H1 (cell line): ENCODE measurements around the gene PPP1R9A. TPM values are rescaled to one million over a fixed set of nuclear protein-coding genes. Genes with fewer than 3 reads are reported as not detected.

Experiments used
- CTCF ChIA-PET: fragments of 300-600 bp; sonication (Branson Sonifier 250); formaldehyde crosslinking; loops from one replicate; lab custom pipeline; 2021; ENCODE audit not compliant: partially characterized antibody; lab: Charles Lee
- POLR2A ChIA-PET: fragments of 300-600 bp; sonication (Branson Sonifier 250); formaldehyde crosslinking; loops from one replicate; lab custom pipeline; 2021; ENCODE audit warnings: inconsistent platforms; ENCODE audit not compliant: partially characterized antibody; lab: Charles Lee
- DNase-seq, 2 experiments: peaks; one replicate each; pipeline versions ENCODE4 v3.0.0 to v3.0.0-alpha.2; 2010 to 2022; ENCODE audit warnings: low spot score in 2 of 2, low read depth in 1 of 2, mixed read lengths in 1 of 2
- FAIRE-seq: peaks from 2 replicates; lab custom pipeline; 2011; peaks lifted over from hg19 to GRCh38; lab: Jason Lieb, UNC
- H2AFZ ChIP-seq: 2 replicates; pipeline ENCODE4 v1.8.1; 2012; ENCODE audit warnings: low read length, inconsistent platforms
- H2AK5ac ChIP-seq: 2 replicates; pipeline ENCODE4 v1.6.1; 2013; ENCODE audit warnings: low read depth, low read length
- H2BK120ac ChIP-seq: replicated peaks from 2 replicates; pipeline ENCODE3; 2013; ENCODE audit warnings: low read depth, low read length, inconsistent platforms
- H2BK12ac ChIP-seq: 2 replicates; pipeline ENCODE4 v1.6.1; 2013; ENCODE audit warnings: low read depth, low read length
- H2BK15ac ChIP-seq: 2 replicates; pipeline ENCODE4 v1.6.1; 2013; ENCODE audit warnings: low read length
- H2BK20ac ChIP-seq: 2 replicates; pipeline ENCODE4 v1.6.1; 2013; ENCODE audit warnings: low read length
- H2BK5ac ChIP-seq: 2 replicates; pipeline ENCODE4 v1.6.1; 2013; ENCODE audit warnings: low read depth, low read length
- H3K14ac ChIP-seq: 2 replicates; pipeline ENCODE4 v1.6.1; 2013; ENCODE audit warnings: inconsistent platforms; ENCODE audit not compliant: insufficient read length
- H3K18ac ChIP-seq: 2 replicates; pipeline ENCODE4 v1.6.1; 2013; ENCODE audit warnings: low read length; ENCODE audit errors: extremely low read depth
- H3K23ac ChIP-seq: 2 replicates; pipeline ENCODE4 v1.6.1; 2013; ENCODE audit warnings: inconsistent platforms; ENCODE audit not compliant: insufficient read length
- H3K23me2 ChIP-seq: 2 replicates; pipeline ENCODE4 v1.6.1; 2013; ENCODE audit warnings: low read depth, low read length
- H3K27ac ChIP-seq: 2 replicates; pipeline ENCODE4 v1.6.1; 2011; ENCODE audit warnings: low read depth, low read length, inconsistent platforms
- H3K27me3 ChIP-seq, 4 experiments: replicated peaks in 1 of 4; 1 replicate in 1 of 4; 2 replicates in 3 of 4; pipeline versions ENCODE4 v1.6.1 to v1.8.1; 2011 to 2013; ENCODE audit warnings: low read length in 3 of 4, mild to moderate bottlenecking in 3 of 4, inconsistent platforms in 2 of 4, mixed read lengths in 2 of 4, moderate library complexity in 1 of 4; ENCODE audit not compliant: control insufficient read depth in 3 of 4, insufficient read depth in 3 of 4; ENCODE audit errors: extremely low read depth in 1 of 4
- H3K36me3 ChIP-seq, 4 experiments: 2 replicates each; pipeline versions ENCODE4 v1.6.1 to v1.8.1; 2011 to 2013; ENCODE audit warnings: mild to moderate bottlenecking in 4 of 4, low read length in 3 of 4, moderate library complexity in 2 of 4, control low read depth in 1 of 4, inconsistent platforms in 1 of 4; ENCODE audit not compliant: insufficient read depth in 4 of 4, control insufficient read depth in 2 of 4
- H3K4ac ChIP-seq: replicated peaks from 2 replicates; pipeline ENCODE3; 2013; ENCODE audit warnings: low read length, low read depth, mixed read lengths, inconsistent platforms; ENCODE audit not compliant: insufficient read length
- H3K4me1 ChIP-seq, 4 experiments: replicated peaks in 1 of 4; 1 replicate in 1 of 4; 2 replicates in 3 of 4; pipeline versions ENCODE4 v1.6.1 to v1.8.1; 2011 to 2013; ENCODE audit warnings: low read length in 3 of 4, inconsistent platforms in 2 of 4, mixed read lengths in 1 of 4; ENCODE audit not compliant: insufficient read depth in 4 of 4, control insufficient read depth in 3 of 4
- H3K4me2 ChIP-seq, 2 experiments: 2 replicates each; pipeline versions ENCODE4 v1.6.1 to v1.8.1; 2011 to 2013; ENCODE audit warnings: low read depth in 2 of 2, low read length in 2 of 2, control low read depth in 1 of 2, inconsistent platforms in 1 of 2, mild to moderate bottlenecking in 1 of 2; ENCODE audit not compliant: insufficient read depth in 1 of 2
- H3K4me3 ChIP-seq, 4 experiments: fragments of 200-600, 300-600 bp in 1 of 4; sonication (generic), shearing (Covaris generic), sonication (Bioruptor Twin) in 1 of 4; 2 replicates each; pipeline versions ENCODE4 v1.5.1 to v1.8.1; 2011 to 2016; ENCODE audit warnings: low read length in 4 of 4, low read depth in 3 of 4, control low read depth in 2 of 4, inconsistent platforms in 2 of 4, mild to moderate bottlenecking in 2 of 4, mixed read lengths in 1 of 4, moderate library complexity in 1 of 4; ENCODE audit not compliant: insufficient read depth in 2 of 4; ENCODE audit errors: extremely low read depth in 1 of 4
- H3K56ac ChIP-seq: replicated peaks from 2 replicates; pipeline ENCODE3; 2013; ENCODE audit warnings: low read depth, mild to moderate bottlenecking, mixed read lengths, low read length, inconsistent platforms; ENCODE audit not compliant: insufficient read length
- H3K79me1 ChIP-seq: 2 replicates; pipeline ENCODE4 v1.6.1; 2013; ENCODE audit warnings: low read depth, low read length, control low read depth
- H3K79me2 ChIP-seq, 2 experiments: 2 replicates each; pipeline versions ENCODE4 v1.6.1 to v1.8.1; 2012 to 2013; ENCODE audit warnings: low read length in 2 of 2, mild to moderate bottlenecking in 2 of 2, inconsistent platforms in 1 of 2; ENCODE audit not compliant: insufficient read depth in 2 of 2, control insufficient read depth in 1 of 2
- H3K9ac ChIP-seq, 4 experiments: replicated peaks in 1 of 4; 1 replicate in 1 of 4; 2 replicates in 3 of 4; pipeline versions ENCODE4 v1.6.1 to v1.8.1; 2011 to 2013; ENCODE audit warnings: low read depth in 3 of 4, low read length in 3 of 4, control low read depth in 2 of 4, mild to moderate bottlenecking in 2 of 4, moderate library complexity in 2 of 4, inconsistent platforms in 1 of 4; ENCODE audit errors: extremely low read depth in 1 of 4
- H3K9me3 ChIP-seq, 2 experiments: 2 replicates each; pipeline versions ENCODE4 v1.6.1 to v1.8.1; 2012 to 2013; ENCODE audit warnings: mild to moderate bottlenecking in 2 of 2, moderate library complexity in 2 of 2, control low read depth in 1 of 2, inconsistent platforms in 1 of 2, low read depth in 1 of 2, low read length in 1 of 2, mixed read lengths in 1 of 2; ENCODE audit not compliant: insufficient read depth in 2 of 2
- H4K20me1 ChIP-seq, 2 experiments: replicated peaks in 1 of 2; 2 replicates each; pipeline versions ENCODE3 to v1.8.1; 2011 to 2013; ENCODE audit warnings: inconsistent platforms in 2 of 2, low read length in 2 of 2, mild to moderate bottlenecking in 1 of 2; ENCODE audit not compliant: insufficient read depth in 2 of 2, control insufficient read depth in 1 of 2
- H4K5ac ChIP-seq: 2 replicates; pipeline ENCODE4 v1.6.1; 2013; ENCODE audit warnings: low read length, low read depth, mixed read lengths, inconsistent platforms; ENCODE audit not compliant: insufficient read length
- H4K8ac ChIP-seq: 2 replicates; pipeline ENCODE4 v1.8.0; 2013; ENCODE audit warnings: mild to moderate bottlenecking, moderate library complexity, low read length, inconsistent platforms; ENCODE audit not compliant: insufficient read depth; ENCODE audit errors: extremely low read depth
- H4K91ac ChIP-seq: replicated peaks from 2 replicates; pipeline ENCODE3; 2013; ENCODE audit warnings: low read length, mixed read lengths, inconsistent platforms; ENCODE audit not compliant: insufficient read length
- CBX8 ChIP-seq: fragments of 300-800, 300-1000 bp; sonication (generic); IDR thresholded peaks from 2 replicates; pipeline ENCODE4 v1.7.1; 2016; ENCODE audit warnings: low read depth, low read length, borderline replicate concordance
- CEBPB ChIP-seq: IDR thresholded peaks from 2 replicates; pipeline ENCODE4 v1.6.1; 2012; ENCODE audit warnings: low read depth, low read length
- CREB1 ChIP-seq: IDR thresholded peaks from 2 replicates; pipeline ENCODE4 v1.6.1; 2012; ENCODE audit warnings: inconsistent platforms
- CTCF ChIP-seq, 3 experiments: IDR thresholded peaks; 1 replicate in 2 of 3; 2 replicates in 1 of 3; pipeline versions ENCODE4 v1.5.1 to v1.6.1; 2011; ENCODE audit warnings: low read length in 3 of 3, mild to moderate bottlenecking in 3 of 3, inconsistent platforms in 2 of 3, low read depth in 1 of 3, moderate library complexity in 1 of 3; ENCODE audit not compliant: insufficient read depth in 1 of 3; ENCODE audit errors: control extremely low read depth in 1 of 3
- EP300 ChIP-seq, 2 experiments: IDR thresholded peaks; 1 replicate in 1 of 2; 2 replicates in 1 of 2; pipeline ENCODE4 v1.6.1; 2011 to 2012; ENCODE audit warnings: low read depth in 2 of 2, low read length in 2 of 2, mild to moderate bottlenecking in 2 of 2, borderline replicate concordance in 1 of 2, inconsistent platforms in 1 of 2, moderate library complexity in 1 of 2
- EZH2 ChIP-seq: fragments of 200-600 bp; sonication (generic); IDR thresholded peaks from 2 replicates; pipeline ENCODE4 v1.7.1; 2012; ENCODE audit warnings: low read depth, mild to moderate bottlenecking, moderate library complexity, low read length, inconsistent platforms; ENCODE audit not compliant: severe bottlenecking
- GTF2F1 ChIP-seq: IDR thresholded peaks from 2 replicates; pipeline ENCODE4 v1.6.1; 2012; ENCODE audit warnings: low read depth, low read length, improper control_type of control experiment, borderline replicate concordance
- HDAC2 ChIP-seq, 2 experiments: fragments of 300-600 bp in 1 of 2; sonication (generic) in 1 of 2; IDR thresholded peaks; 2 replicates each; pipeline ENCODE4 v1.6.1; 2011 to 2012; ENCODE audit warnings: low read depth in 2 of 2, low read length in 2 of 2, mild to moderate bottlenecking in 2 of 2, moderate library complexity in 2 of 2, borderline replicate concordance in 1 of 2, inconsistent platforms in 1 of 2
- SP1 ChIP-seq: IDR thresholded peaks from 2 replicates; pipeline ENCODE4 v1.6.1; 2011; ENCODE audit warnings: low read depth, low read length
- SUZ12 ChIP-seq: fragments of 200-600 bp; sonication (generic); IDR thresholded peaks from 2 replicates; pipeline ENCODE4 v1.6.1; 2012; ENCODE audit warnings: mild to moderate bottlenecking, inconsistent platforms, low read length, moderate library complexity, mixed read lengths
- TAF7 ChIP-seq: optimal IDR thresholded peaks from 2 replicates; pipeline ENCODE3; 2011; ENCODE audit warnings: low read depth, mild to moderate bottlenecking, inconsistent platforms, low read length, moderate library complexity, borderline replicate concordance
- YY1 ChIP-seq: IDR thresholded peaks from 2 replicates; pipeline ENCODE4 v1.6.1; 2011; ENCODE audit warnings: low read depth, mild to moderate bottlenecking, low read length
- WGBS, 2 experiments: shearing (Covaris generic) in 1 of 2; methylation state at CpG; one replicate each; pipeline versions ENCODE4 v1.1.6 to v1.1.7; 2013 to 2015; ENCODE audit warnings: low lambda C conversion rate in 2 of 2, mixed read lengths in 2 of 2, inconsistent platforms in 1 of 2, low coverage in 1 of 2, missing lambda C conversion rate in 1 of 2; ENCODE audit not compliant: insufficient replicate concordance in 2 of 2, insufficient coverage in 1 of 2, insufficient read length in 1 of 2; ENCODE audit errors: extremely low coverage in 1 of 2, missing lambda C conversion rate in 1 of 2; 5-methylcytosine and 5-hydroxymethylcytosine counted together
- polyA plus RNA-seq, 7 experiments: library from polyadenylated mRNA; depleted of rRNA in 3 of 7; stranded (reverse) in 5 of 7; unstranded in 2 of 7; fragments of >200 nt in 5 of 7; fragments of 200-250 nt in 2 of 7; gene quantifications; 1 replicate in 5 of 7; 2 replicates in 1 of 7; 4 replicates in 1 of 7; pipeline versions ENCODE4 v1.2.1 to v1.2.3, GENCODE V29; 2011 to 2013; ENCODE audit warnings: missing spikeins in 2 of 7, mixed read lengths in 2 of 7
- total RNA-seq: library from RNA; stranded (reverse); fragmentation: NEBNext Ultra II Directional; extraction: Animal tissue kit (Norgen Biotek cat#: 25700); gene quantifications from 2 replicates; pipeline ENCODE4 v1.2.1, GENCODE V29; 2021

PPP1R9A gene
- total and polyA plus RNA-seq, 2 of the 8 experiments (the other 6 are each of a cell fraction or from before 2014, with no cell fraction given), result 3.0 to 20.3 TPM

- ChIA-PET CTCF (interaction anchor here (1.8 kb wide), 1 partner anchor 10 kb away, joined by 4 read pairs; no protein-coding TSS in a partner anchor), POLR2A (no interaction called here)
- Histone ChIP-seq H3K9ac (no peak overlapping the region), H3K14ac (no peak overlapping the region), H2BK15ac (no peak overlapping the region), H2AFZ (no peak overlapping the region), H4K8ac (no peak overlapping the region), H2BK5ac (no peak overlapping the region), H2BK12ac (no peak overlapping the region), H3K27ac (no peak overlapping the region), H3K4me2 (no peak overlapping the region), H2BK120ac (no peak overlapping the region), H4K5ac (no peak overlapping the region), H3K4me1 (no peaks in the 10 kb centered on the region), H3K79me2 (no peaks in the 10 kb centered on the region), H3K18ac (no peak overlapping the region), H3K79me1 (no peaks in the 10 kb centered on the region), H4K91ac (no peak overlapping the region), H4K20me1 (no peaks in the 10 kb centered on the region), H3K27me3 (no peaks in the 10 kb centered on the region), H3K36me3 (no peaks in the 10 kb centered on the region), H3K23ac (no peak overlapping the region), H3K23me2 (no peaks in the 10 kb centered on the region), H2BK20ac (no peak overlapping the region), H3K56ac (no peak overlapping the region), H3K9me3 (no peaks in the 10 kb centered on the region), H2AK5ac (no peak overlapping the region), H3K4me3 (no peak overlapping the region), H3K4ac (no peak overlapping the region)
- 89% methylated on average over 1 of the region's 1 CpG; no CpG with 5 or more reads in 1 of the 2 experiments for WGBS, 2 experiments
- DNase-seq (no peak), FAIRE-seq (no peak)
- TF ChIP-seq TAF7, result no peak
- no peak for TF ChIP-seq CTCF (IDR thresholded peaks at IDR 0.05; ENCODE audit: control extremely low read depth in 1 of 3, insufficient read depth in 1 of 3, low read depth in 1 of 3, low read length in 3 of 3)
- no peak for TF ChIP-seq SUZ12
- TF ChIP-seq EP300 (IDR thresholded peaks at IDR 0.05; ENCODE audit: borderline replicate concordance in 1 of 2, low read depth in 2 of 2, low read length in 2 of 2), result no peak
- no peak for TF ChIP-seq CREB1
- no peak for TF ChIP-seq CEBPB
- no peak for TF ChIP-seq YY1
- no peak for TF ChIP-seq GTF2F1
- no peak for TF ChIP-seq HDAC2 (IDR thresholded peaks at IDR 0.05; ENCODE audit: borderline replicate concordance in 1 of 2, low read depth in 2 of 2, low read length in 2 of 2)
- no peak for TF ChIP-seq SP1
- no peak for TF ChIP-seq CBX8
- TF ChIP-seq EZH2, result no peak
Measured at GRCh38 chr7:95018021-95018420, 110.6 kb downstream of the PPP1R9A start.
